Skin of body (tissue), 3 donors: ENCODE data around the gene CSH2. TPM values are rescaled to one million over a fixed set of nuclear protein-coding genes. Genes with fewer than 3 reads are reported as not detected.

Source experiments
- DNase-seq: peaks from one replicate; lab custom pipeline; 2025; lab: John Stamatoyannopoulos, UW
- small RNA-seq: library from RNA; depleted of rRNA; stranded (forward); fragments of <200 nt; gene quantifications from one replicate; pipeline ENCODE3, GENCODE V24; 2014; ENCODE audit warnings: low replicate concordance
- total RNA-seq: library from RNA; depleted of rRNA; stranded (reverse); fragments of >200 nt; gene quantifications from one replicate; pipeline ENCODE4 v1.2.3, GENCODE V29; 2014

The CSH2 gene
- total RNA-seq, 1 donor from 2014 or later: not detected

DNA sequence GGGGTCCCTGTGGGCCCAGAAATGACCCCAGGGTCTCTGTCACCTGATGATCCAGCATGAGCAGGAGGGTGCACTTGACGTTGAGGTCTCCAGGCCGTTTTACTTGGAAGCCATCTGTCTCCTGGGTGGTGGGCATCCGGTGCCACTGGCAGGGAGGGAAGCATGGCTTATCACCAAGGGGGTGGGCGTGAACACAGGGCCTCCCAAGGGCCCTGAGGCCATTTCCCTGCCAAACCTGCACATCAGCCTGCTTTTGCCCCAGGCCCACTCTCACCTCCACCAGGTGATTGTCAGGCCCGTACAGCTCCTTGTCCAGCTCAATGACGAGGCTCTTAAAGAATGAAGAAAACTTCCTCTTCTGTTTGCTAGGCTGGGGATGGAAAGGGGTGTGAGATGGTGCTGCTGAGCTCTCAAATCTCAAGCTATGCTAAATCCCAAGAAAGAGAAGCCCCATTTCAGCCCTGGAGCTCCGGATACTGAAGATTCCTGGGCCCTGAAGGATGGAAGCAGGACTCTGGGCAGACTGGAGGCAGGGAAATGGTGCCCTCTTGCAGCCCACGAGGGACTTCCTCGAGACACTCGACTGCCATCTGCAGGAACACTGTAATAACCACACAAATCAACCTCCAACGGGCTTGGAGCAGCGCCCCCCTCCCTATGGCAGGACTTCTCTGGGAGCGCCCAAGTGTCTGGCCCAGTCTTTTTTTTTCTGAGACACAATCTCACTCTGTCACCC, 38.9 kb downstream of the CSH2 start:
- DNase-seq: no peak

DNA sequence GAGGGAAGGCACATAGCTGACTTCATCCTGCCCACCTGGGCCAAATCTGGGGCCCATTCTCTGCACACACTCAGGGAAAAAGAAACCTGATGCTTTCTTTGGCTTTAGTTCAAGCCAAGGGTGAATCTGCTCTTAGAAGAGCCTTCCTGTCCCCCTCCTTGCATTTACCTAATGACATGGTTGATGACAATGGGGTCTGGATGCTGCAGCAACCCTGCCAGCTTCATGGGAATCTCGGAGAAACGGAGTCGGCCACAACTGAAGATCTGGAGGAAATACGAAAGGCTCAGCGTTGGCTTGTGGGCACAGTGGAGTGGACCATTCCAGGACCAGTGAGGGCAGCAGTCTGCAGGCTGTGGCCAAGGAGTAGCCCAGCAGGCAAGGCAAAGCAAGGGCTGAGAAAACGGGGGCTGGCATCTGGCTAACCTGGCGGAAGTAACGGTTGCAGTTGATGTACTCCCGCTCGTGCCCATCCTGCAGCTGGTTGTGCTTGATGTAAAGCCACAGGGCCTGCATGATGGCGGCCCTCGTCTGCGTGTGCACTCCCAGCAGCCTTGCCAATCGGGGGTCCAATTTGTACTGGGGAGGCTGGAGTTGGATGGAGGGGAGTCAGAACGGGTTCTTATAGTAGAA, 39.6 kb downstream of the CSH2 start:
- DNase-seq: no peak

DNA sequence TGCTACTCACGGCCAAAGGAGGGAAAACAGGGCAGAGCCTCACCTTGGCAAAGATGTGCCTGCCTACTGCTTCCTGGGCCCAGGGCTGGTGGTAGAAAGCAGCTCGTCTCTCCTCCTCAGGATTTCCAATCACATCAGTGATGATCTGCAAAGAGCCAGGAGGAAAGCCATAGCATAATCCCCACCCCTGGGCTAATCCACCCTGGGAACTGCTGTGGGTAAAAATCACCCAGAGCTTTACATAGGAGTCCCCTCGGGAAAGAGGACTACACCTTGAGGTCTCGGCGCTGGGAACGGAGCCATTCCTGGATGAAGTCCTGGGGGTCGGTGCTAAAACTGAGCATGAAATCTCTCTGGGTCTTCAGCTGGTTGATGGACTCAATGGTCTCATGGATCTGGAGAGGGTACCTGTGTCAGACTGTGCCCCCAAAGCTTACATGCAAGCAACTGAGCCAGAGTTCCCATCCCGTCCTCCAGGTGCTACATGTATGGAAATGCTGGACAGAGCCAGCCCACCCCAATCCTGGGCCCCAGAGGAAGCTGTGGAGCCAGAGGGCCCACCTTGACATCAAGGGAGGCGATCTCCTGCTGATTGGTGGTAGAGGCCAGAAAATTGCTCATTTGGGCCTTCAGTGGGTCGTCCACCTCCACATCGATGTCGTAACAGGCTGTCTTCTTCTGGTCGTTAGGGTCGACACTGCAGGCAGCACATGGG, 40.3 kb downstream of the CSH2 start:
- no peak for DNase-seq

DNA sequence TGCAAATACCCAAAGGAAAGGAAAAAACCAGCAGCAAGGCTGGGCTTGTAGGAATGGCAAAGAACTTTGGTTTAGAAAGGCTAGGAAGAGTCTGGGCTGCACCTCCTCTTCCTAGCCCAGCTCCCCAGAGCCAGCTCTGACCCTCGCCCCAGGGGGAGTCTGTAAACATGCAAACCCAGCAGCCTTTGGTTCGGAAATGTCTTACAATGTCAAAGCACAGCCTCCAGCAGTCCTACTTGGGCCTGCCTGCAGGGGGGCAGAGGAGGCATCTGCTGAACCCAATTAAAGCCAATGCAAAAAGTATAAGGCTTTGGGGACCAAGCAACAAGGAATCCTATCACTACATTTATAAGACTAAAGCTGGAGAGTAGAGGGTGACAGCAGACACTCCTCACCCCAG, 41.0 kb downstream of the CSH2 start:
- DNase-seq: no peak

DNA sequence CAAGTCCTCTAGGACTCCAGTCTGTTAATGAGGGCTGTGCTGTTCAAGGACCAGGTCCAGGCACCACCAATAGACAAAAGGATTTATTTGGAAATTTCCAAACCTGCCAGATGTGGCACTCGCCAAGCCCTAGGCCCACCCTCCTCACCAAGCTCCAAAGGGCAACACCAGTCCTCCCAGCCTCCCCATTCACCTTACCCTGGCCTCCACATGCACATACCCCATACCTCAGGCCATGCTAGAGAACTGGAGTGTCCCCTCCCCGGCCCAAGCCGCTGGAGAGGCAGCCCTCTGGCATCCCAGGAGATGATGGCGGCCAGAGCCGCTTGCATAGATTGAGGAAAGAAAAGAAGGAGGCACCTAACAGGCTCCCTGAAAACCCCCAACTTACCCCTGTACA, 41.5 kb downstream of the CSH2 start:
- DNase-seq: no peak

DNA sequence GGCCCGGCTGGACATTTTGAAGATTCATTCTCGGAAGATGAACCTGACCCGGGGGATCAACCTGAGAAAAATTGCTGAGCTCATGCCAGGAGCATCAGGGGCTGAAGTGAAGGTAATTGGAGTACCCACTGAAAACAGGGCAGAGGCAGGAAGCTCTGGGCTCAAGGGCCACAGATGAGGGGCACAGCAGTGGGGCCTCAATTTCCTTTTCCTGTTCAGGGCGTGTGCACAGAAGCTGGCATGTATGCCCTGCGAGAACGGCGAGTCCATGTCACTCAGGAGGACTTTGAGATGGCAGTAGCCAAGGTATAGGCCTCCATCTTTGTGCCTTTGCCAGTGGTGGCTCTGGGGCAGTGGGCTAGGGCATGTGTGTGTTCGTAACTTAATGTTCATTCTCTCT, 42.0 kb downstream of the CSH2 start:
- no peak for DNase-seq

DNA sequence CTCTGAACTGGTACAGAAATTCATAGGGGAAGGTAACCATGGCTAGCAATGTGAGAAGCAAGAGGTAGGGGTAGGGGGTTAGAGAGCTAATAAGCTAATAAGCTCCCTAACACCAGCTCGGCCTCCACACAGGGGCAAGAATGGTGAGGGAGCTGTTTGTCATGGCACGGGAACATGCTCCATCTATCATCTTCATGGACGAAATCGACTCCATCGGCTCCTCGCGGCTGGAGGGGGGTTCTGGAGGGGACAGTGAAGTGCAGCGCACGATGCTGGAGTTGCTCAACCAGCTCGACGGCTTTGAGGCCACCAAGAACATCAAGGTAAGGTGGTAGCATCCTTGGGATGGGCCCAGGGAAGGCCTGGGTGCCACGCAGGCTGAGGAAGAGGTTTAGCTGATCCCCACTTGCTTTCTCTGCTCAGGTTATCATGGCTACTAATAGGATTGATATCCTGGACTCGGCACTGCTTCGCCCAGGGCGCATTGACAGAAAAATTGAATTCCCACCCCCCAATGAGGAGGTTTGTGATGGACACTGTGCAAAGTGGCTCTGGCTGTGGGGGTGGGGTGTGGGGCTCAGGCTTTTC, 42.5 kb downstream of the CSH2 start:
- DNase-seq: no peak

DNA sequence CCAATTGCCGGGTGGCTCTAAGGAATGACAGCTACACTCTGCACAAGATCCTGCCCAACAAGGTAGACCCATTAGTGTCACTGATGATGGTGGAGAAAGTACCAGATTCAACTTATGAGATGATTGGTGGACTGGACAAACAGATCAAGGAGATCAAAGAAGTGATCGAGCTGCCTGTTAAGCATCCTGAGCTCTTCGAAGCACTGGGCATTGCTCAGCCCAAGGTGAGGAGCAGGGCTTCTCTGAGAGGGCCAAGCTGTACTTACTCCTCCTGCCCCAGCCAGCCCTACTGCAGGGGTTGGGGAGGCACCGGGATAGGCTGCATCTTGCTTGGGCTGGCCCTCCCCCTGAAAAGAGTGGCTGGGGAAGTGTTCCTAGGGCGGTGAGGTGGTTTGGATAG, 43.2 kb downstream of the CSH2 start:
- DNase-seq: no peak

DNA sequence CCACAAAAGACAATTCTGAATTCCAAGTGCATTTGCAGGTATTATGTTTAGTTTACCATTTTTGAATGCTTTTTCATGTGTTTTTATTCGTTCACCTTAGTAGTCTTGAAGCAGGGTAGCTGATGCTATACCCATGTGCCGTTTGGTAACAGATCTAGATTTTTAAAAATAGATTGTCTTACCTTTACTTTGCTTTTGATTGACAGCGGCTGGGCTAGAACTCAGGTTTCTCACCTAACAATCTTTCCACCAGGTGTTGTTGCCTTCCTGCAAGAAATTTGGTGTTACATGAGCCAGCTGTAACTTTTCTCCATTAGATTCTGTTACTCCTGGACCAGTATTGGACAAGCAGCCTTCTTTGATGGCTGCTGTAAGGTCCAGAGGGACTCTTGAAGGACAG, 44.5 kb downstream of the CSH2 start:
- DNase-seq: no peak

DNA sequence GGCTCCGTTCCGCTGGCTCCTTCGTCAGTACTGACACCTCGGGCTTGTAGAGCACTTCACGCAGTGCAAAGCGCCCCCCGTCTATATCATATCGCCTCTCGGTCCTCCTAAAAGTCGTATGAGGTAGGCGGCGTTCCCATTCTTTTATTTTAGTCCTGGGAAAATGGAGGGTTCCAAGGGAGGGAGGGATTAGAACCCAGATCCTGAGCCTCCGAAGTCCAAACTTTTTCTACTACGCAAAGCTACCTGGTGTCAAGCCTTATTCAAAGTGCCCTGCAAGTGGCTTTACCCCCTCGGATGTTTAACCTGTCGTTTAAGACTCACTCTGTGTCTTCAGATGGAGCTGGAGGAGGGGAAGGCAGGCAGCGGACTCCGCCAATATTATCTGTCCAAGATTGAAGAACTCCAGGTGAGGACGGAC, 45.7 kb downstream of the CSH2 start:
- DNase-seq: no peak

DNA sequence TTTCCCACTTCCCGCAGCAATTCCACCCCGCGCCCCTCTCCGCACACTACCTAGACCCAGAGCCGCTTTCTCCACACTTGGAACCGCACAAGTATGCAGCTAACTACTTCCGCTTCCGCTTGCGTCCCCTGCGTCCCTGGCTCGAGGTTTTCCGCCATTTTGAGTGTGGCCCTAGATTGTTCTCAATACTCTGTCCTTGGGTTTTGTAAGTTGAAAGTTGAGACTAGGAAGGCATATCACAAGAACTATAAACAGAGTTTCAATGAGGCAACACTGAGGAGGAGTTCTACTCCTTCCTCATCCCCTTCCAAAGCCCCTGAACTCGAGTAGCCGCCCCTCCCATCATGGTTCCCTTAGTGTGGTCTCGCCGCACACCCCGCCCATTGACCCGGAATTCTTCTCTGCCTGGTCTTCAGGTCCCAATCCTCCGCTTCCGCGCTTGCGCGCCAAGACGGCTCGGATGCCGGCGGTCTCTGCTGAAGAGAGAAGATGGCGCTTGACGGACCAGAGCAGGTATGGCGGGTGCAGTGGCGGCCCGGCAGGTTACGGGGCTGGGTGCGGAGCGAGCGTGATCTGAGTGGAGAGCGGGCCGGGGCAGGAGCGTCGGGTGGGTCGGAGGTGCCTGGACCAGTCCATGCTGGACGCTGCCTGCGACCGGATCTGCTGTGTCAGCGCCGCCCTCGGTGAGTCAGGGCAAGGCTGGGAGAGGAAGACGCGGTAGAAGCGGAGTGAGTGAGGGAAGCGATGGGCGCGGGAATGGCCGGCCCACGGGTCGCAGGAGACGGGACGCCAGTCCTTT, 46.3 kb downstream of the CSH2 start, which contains the start of the genes FTSJ3 and PSMC5:
FTSJ3 (minus strand) TSS at position 662 of the 799 bp plus-strand sequence. CDS start 761 bp downstream, outside the sequence.
PSMC5 (plus strand) TSS at position 430 of the 799 bp plus-strand sequence; CDS start at position 490, 60 bp downstream.
- peak; percentile 98 for DNase-seq

DNA sequence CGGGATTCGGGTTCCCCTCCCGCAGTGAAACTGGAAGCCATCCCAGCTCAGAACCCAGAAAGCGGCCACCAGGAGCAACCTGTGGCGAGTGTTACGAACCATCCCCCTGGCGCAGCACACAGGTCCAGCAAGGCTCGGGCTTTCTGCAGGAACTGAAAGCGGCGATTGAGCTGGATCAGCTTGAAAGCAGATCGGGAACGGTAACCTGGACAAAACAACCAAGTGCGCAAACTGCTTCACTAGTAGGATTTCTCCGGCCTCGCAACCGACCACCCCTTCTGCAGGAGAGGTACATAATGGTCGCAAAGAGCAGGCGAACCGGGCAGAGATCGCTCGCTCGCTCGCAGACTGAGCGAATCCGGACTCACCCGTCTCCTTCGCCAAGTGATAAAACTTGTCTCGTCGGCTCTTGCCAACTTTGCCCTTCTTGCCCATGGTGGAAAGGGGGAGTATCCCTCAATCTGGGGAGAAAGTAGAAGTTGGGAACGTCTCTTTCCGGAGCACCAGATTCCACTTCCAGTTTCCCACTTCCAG, 46.9 kb downstream of the CSH2 start:
- no peak for DNase-seq

DNA sequence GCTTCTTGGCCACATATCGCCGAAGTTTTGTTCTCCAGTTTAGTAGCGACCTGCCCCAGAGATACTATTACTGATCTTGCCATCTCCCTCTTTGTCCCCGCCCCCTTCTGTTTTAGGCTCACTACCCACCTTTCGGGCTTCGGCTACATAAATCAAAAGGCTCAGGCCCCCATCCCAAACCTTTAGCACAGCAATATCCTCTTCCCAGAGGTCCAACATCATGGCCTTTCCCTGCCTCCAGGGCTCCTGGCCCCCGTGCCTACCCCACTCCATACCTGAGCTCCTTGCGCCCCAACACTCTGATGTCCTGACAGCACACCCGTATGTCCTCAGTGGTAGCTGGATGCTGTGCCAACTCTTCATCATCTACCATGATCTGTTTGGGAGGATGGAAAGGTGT, 49.1 kb downstream of the CSH2 start:
- no peak for DNase-seq

DNA sequence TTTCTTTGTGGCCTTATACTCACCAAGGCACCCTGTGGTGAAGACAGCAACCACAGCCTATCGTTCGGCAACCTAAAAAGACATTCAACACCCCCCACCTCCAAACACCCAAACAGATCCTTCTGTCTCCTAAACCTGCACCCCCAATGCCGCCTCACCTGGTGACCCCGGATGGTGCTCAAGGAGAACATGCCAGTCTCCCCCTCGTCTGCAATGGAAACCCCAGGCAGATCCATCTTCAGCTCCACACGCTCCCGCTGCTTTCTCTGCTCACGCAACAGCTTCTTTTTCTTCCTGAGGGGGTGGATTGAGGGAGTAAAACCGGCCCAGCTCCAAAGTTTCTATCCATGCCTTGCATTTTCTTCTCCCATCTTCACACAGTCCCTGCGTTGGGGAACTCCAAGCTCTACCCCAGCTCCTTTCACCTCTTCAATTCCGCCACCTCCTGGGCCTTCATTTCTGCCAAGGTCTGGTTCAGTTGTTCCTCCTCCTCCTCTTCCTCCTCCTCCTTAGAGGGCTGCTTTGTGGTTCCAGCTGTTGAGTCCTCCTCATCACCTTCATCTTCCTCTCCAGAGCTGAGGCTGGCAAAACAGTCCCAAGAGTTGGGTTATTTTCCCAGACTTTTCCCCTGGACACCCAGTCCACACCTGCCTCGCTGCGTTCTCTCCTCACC, 49.7 kb downstream of the CSH2 start:
- DNase-seq: no peak

DNA sequence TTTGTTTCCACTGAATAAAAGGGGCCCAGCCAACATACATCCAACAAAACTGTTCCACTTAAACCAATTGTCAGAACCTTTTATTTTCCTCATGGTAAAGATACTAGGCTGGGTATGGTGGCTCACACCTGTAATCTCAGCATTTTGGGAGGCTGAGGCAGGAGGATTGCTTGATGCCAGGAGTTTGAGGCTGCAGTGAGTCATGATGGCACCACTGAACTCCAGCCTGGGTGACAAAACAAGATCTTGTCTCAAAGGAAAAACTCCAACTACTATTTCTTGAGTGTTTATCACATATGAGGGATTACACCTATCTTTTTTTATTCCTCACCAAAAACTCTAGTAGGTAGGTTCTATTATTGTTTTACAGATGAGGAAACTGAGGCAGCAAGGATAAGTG, 50.9 kb downstream of the CSH2 start:
- DNase-seq: no peak

Small RNAs within 50 kb of the gene (small RNA-seq; reads per million reads assigned to genes)
- not detected for gene AC040958.1
- not detected for gene AC127029.1
- gene GH1: not detected

Other genes starting within 250 kb of the CSH2 start
- 9.5 TPM for gene LIMD2, start 173.6 kb downstream of the CSH2 start, total RNA-seq
- 28.1 TPM for gene STRADA, start 131.9 kb downstream of the CSH2 start, total RNA-seq
- 67.2 TPM for gene CCDC47, start 100.1 kb downstream of the CSH2 start, total RNA-seq
- 124 TPM for gene DDX42, start 99.5 kb downstream of the CSH2 start, total RNA-seq
- gene PSMC5, start 46.2 kb downstream of the CSH2 start, total RNA-seq: 48.3 TPM
- 33.0 TPM for gene FTSJ3, start 46.0 kb downstream of the CSH2 start, total RNA-seq
- 83.5 TPM for gene SMARCD2, start 31.0 kb downstream of the CSH2 start, total RNA-seq
- gene GH2, start 8.3 kb upstream of the CSH2 start, total RNA-seq: not detected
- gene CSH1, start 22.9 kb upstream of the CSH2 start, total RNA-seq: not detected
- gene CSHL1, start 37.6 kb upstream of the CSH2 start, total RNA-seq: not detected
- not detected for gene GH1, start 45.2 kb upstream of the CSH2 start, total RNA-seq
- gene CD79B, start 58.7 kb upstream of the CSH2 start, total RNA-seq: 2.2 TPM
- gene SCN4A, start 99.2 kb upstream of the CSH2 start, total RNA-seq: 5.2 TPM
- gene PRR29, start 124.7 kb upstream of the CSH2 start, total RNA-seq: not detected
- gene ICAM2, start 147.0 kb upstream of the CSH2 start, total RNA-seq: 18.6 TPM